CD14-positive monocyte (primary cell): ENCODE measurements around the gene CDRT4. TPM values are rescaled to one million over a fixed set of nuclear protein-coding genes. Genes with fewer than 3 reads are reported as not detected.

Experiments
- DNase-seq, 3 donors: peaks; one replicate each; pipeline ENCODE4 v3.0.0-alpha.2; 2011 to 2022
- H2AFZ ChIP-seq: 2 replicates; pipeline ENCODE4 v1.6.0; 2012; ENCODE audit warnings: mild to moderate bottlenecking, low read depth, low read length, inconsistent platforms; ENCODE audit not compliant: insufficient read depth, poor library complexity, severe bottlenecking
- H3K27ac ChIP-seq, 2 donors: 1 replicate in 1 of 2; 2 replicates in 1 of 2; pipeline ENCODE4 v1.5.1; 2012 to 2013; ENCODE audit warnings: low read length in 2 of 2, control low read depth in 1 of 2, inconsistent platforms in 1 of 2, low read depth in 1 of 2, mild to moderate bottlenecking in 1 of 2
- H3K27me3 ChIP-seq, 2 donors: one replicate each; pipeline versions ENCODE4 v1.6.0 to v1.6.1; 2011 to 2013; ENCODE audit warnings: low read length in 2 of 2; ENCODE audit not compliant: control insufficient read depth in 2 of 2, insufficient read depth in 2 of 2
- H3K36me3 ChIP-seq, 2 donors: replicated peaks in 1 of 2; 1 replicate in 1 of 2; 2 replicates in 1 of 2; pipeline versions ENCODE4 v1.5.1 to v1.6.1; 2012 to 2013; ENCODE audit warnings: low read length in 2 of 2, control low read depth in 1 of 2, inconsistent platforms in 1 of 2, mild to moderate bottlenecking in 1 of 2; ENCODE audit not compliant: insufficient read depth in 2 of 2, control insufficient read depth in 1 of 2
- H3K4me1 ChIP-seq, 2 donors: 1 replicate in 1 of 2; 2 replicates in 1 of 2; pipeline versions ENCODE4 v1.5.1 to v1.6.1; 2012 to 2013; ENCODE audit warnings: low read length in 2 of 2, control low read depth in 1 of 2, inconsistent platforms in 1 of 2, mild to moderate bottlenecking in 1 of 2, moderate library complexity in 1 of 2; ENCODE audit not compliant: insufficient read depth in 2 of 2, control insufficient read depth in 1 of 2
- H3K4me2 ChIP-seq: replicated peaks from 2 replicates; pipeline ENCODE3; 2012; ENCODE audit warnings: low read length, moderate library complexity, mild to moderate bottlenecking; ENCODE audit not compliant: poor library complexity, severe bottlenecking; ENCODE audit errors: extremely low read depth
- H3K4me3 ChIP-seq, 3 experiments: fragments of 200-600 bp in 1 of 3; sonication (generic) in 1 of 3; replicated peaks in 1 of 3; 1 replicate in 2 of 3; 2 replicates in 1 of 3; pipeline ENCODE4 v1.5.1; 2011 to 2013; ENCODE audit warnings: low read length in 3 of 3, mild to moderate bottlenecking in 3 of 3, control low read depth in 2 of 3, low read depth in 2 of 3, inconsistent platforms in 1 of 3, moderate library complexity in 1 of 3
- H3K79me2 ChIP-seq: 2 replicates; pipeline ENCODE4 v1.6.0; 2012; ENCODE audit warnings: mild to moderate bottlenecking, control low read depth, inconsistent platforms, low read length, moderate library complexity; ENCODE audit not compliant: insufficient read depth
- H3K9ac ChIP-seq: 2 replicates; pipeline ENCODE4 v1.6.0; 2017; ENCODE audit warnings: low read length, mild to moderate bottlenecking; ENCODE audit not compliant: insufficient read depth, poor library complexity, severe bottlenecking
- H3K9me3 ChIP-seq, 2 donors: replicated peaks in 1 of 2; 1 replicate in 1 of 2; 2 replicates in 1 of 2; pipeline versions ENCODE4 v1.5.1 to v1.6.1; 2012 to 2013; ENCODE audit warnings: low read length in 2 of 2, control low read depth in 1 of 2; ENCODE audit not compliant: control insufficient read depth in 1 of 2, insufficient read depth in 1 of 2
- H4K20me1 ChIP-seq: 2 replicates; pipeline ENCODE4 v1.6.0; 2012; ENCODE audit warnings: mild to moderate bottlenecking, low read length, control low read depth, moderate library complexity; ENCODE audit not compliant: insufficient read depth
- H3K27ac Mint-ChIP-seq, 7 donors: one replicate each; pipeline ENCODE4 v1.8.0; 2020; ENCODE audit warnings: mild to moderate bottlenecking in 7 of 7, mixed read lengths in 7 of 7, moderate library complexity in 6 of 7, inconsistent platforms in 2 of 7
- H3K27me3 Mint-ChIP-seq, 3 donors: one replicate each; pipeline ENCODE4 v1.8.0; 2021 to 2022; ENCODE audit warnings: low read depth in 3 of 3, mild to moderate bottlenecking in 3 of 3, mixed read lengths in 3 of 3, moderate library complexity in 3 of 3, inconsistent platforms in 1 of 3
- H3K36me3 Mint-ChIP-seq, 2 donors: one replicate each; pipeline ENCODE4 v1.8.0; 2020; ENCODE audit warnings: mixed read lengths in 2 of 2, inconsistent platforms in 1 of 2, mild to moderate bottlenecking in 1 of 2
- H3K4me1 Mint-ChIP-seq: one replicate; pipeline ENCODE4 v1.8.0; 2020; ENCODE audit warnings: mild to moderate bottlenecking, mixed read lengths
- H3K4me3 Mint-ChIP-seq, 2 donors: one replicate each; pipeline ENCODE4 v1.8.0; 2020; ENCODE audit warnings: mild to moderate bottlenecking in 2 of 2, mixed read lengths in 2 of 2, moderate library complexity in 1 of 2
- H3K9me3 Mint-ChIP-seq, 7 donors: one replicate each; pipeline ENCODE4 v1.8.0; 2020 to 2022; ENCODE audit warnings: mixed read lengths in 7 of 7, mild to moderate bottlenecking in 6 of 7, moderate library complexity in 6 of 7, inconsistent platforms in 2 of 7
- WGBS: methylation state at CpG from one replicate; pipeline ENCODE4 v1.1.5; 2013; ENCODE audit warnings: missing lambda C conversion rate; ENCODE audit not compliant: insufficient coverage; 5-methylcytosine and 5-hydroxymethylcytosine counted together
- intact Hi-C, 2 donors: fragments of 100-400 bp; cut with micrococcal nuclease; formaldehyde crosslinking; loops; one replicate each; pipeline versions ENCODE4 v1.15.0 to v1.15.1; 2023
- polyA plus RNA-seq, 3 donors: library from polyadenylated mRNA; depleted of rRNA in 1 of 3; unstranded in 2 of 3; stranded (reverse) in 1 of 3; fragments of 300-500 nt in 2 of 3; fragments of >200 nt in 1 of 3; fragmentation: Illumina TruSeq in 2 of 3; gene quantifications; 1 replicate in 2 of 3; 2 replicates in 1 of 3; pipeline ENCODE4 v1.2.3, GENCODE V29; 2012 to 2021
- TF ChIP-seq, protein P1 (sequence below): fragments of 200-600 bp; IDR thresholded peaks from one replicate; pipeline ENCODE4 v1.8.0; 2022; ENCODE audit warnings: antibody characterized with exemption, mild to moderate bottlenecking

CDRT4 gene
- polyA plus RNA-seq, 3 donors: 0.34 to 0.71 TPM; not detected in 1

DNA sequence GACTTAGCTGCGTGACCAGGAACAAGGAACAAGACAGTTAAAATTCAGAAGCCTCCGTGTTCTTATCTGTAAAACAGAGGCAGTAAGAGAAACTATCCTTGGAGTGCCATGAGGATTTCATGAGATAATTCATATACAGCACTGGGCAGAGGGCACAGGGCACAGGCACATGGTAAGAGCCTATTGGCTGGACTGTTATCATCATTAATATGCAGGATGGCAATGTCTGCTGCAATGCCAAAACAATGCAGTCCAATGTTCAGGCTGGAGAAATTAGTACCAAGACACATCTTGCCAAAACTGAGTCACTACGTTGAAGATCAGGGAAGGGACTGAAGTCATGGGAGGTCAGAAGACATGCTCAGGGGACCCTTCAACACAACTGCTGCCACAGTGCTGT lies 13.6 kb downstream of the CDRT4 start:
- no peak for DNase-seq
- H3K9me3 Mint-ChIP-seq: peaks cover 0 to 10% (median 5%) of the 10 kb centered on the region in 7 donors
- no peak overlapping the region for H3K27ac Mint-ChIP-seq
- Histone ChIP-seq H3K9me3 (peaks cover 6 to 8% of the 10 kb centered on the region in 2 donors), H3K4me2 (no peak overlapping the region), H3K9ac (no peak overlapping the region), H3K4me1 (no peaks in the 10 kb centered on the region), H3K36me3 (no peaks in the 10 kb centered on the region), H3K27me3 (no peaks in the 10 kb centered on the region), H2AFZ (no peak overlapping the region), H3K79me2 (no peaks in the 10 kb centered on the region), H4K20me1 (no peaks in the 10 kb centered on the region), H3K4me3 (no peak overlapping the region), H3K27ac (no peak overlapping the region)
- no peaks in the 10 kb centered on the region for H3K27me3 Mint-ChIP-seq
- H3K36me3 Mint-ChIP-seq: no peaks in the 10 kb centered on the region
- WGBS: 67% methylated on average over 3 of the region's 3 CpGs
- H3K4me1 Mint-ChIP-seq: no peaks in the 10 kb centered on the region
- no peak overlapping the region for H3K4me3 Mint-ChIP-seq
- TF ChIP-seq, protein P1, sequence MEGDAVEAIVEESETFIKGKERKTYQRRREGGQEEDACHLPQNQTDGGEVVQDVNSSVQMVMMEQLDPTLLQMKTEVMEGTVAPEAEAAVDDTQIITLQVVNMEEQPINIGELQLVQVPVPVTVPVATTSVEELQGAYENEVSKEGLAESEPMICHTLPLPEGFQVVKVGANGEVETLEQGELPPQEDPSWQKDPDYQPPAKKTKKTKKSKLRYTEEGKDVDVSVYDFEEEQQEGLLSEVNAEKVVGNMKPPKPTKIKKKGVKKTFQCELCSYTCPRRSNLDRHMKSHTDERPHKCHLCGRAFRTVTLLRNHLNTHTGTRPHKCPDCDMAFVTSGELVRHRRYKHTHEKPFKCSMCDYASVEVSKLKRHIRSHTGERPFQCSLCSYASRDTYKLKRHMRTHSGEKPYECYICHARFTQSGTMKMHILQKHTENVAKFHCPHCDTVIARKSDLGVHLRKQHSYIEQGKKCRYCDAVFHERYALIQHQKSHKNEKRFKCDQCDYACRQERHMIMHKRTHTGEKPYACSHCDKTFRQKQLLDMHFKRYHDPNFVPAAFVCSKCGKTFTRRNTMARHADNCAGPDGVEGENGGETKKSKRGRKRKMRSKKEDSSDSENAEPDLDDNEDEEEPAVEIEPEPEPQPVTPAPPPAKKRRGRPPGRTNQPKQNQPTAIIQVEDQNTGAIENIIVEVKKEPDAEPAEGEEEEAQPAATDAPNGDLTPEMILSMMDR: no peak
- intact Hi-C loops: no loop called here

DNA sequence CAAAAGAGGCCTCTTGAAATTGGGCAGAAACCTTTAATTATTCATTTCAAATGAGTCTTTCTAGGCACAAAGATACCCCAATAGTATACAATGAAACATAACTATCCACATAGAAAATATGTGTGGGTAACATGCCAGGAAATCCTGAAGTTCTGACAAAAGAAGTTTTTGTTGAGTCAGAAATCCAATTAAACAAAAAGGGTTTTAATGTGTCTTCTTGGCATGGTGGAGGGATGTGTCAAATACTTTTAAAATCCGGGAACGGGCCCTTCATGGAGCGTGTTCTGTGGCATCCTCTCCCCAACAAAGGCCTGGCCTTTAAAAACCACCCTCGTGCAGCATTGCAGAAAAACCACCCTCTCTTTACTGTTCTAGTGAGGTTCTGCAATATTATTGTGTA lies 14.2 kb downstream of the CDRT4 start:
- H3K27me3 Mint-ChIP-seq: no peaks in the 10 kb centered on the region
- H3K36me3 Mint-ChIP-seq: no peaks in the 10 kb centered on the region
- Histone ChIP-seq H3K4me3 (no peak overlapping the region), H3K27me3 (no peaks in the 10 kb centered on the region), H3K9me3 (peaks cover 6 to 8% of the 10 kb centered on the region in 2 donors), H3K9ac (no peak overlapping the region), H3K36me3 (no peaks in the 10 kb centered on the region), H4K20me1 (no peaks in the 10 kb centered on the region), H3K4me1 (no peaks in the 10 kb centered on the region), H3K4me2 (no peak overlapping the region), H3K79me2 (no peaks in the 10 kb centered on the region), H3K27ac (no peak overlapping the region), H2AFZ (no peak overlapping the region)
- no peaks in the 10 kb centered on the region for H3K4me1 Mint-ChIP-seq
- intact Hi-C loops: no loop called here
- peaks cover 0 to 10% (median 5%) of the 10 kb centered on the region in 7 donors for H3K9me3 Mint-ChIP-seq
- H3K27ac Mint-ChIP-seq: no peak overlapping the region
- DNase-seq: no peak
- no peak overlapping the region for H3K4me3 Mint-ChIP-seq
- WGBS: no CpG with 5 or more reads among the region's 4 CpGs
- TF ChIP-seq, protein P1: no peak
